Activated gamma-delta T cell (primary cell): ENCODE data around the gene EVL.

Experiments used
- DNase-seq: peaks from one replicate; lab custom pipeline; 2025; lab: John Stamatoyannopoulos, UW

Gene EVL

GRCh38 chr14:100108840-100109593, 43.8 kb downstream of the EVL start:
- DNase-seq = no peak

GRCh38 chr14:100109594-100109955, 44.4 kb downstream of the EVL start:
- no peak for DNase-seq

- no peak for DNase-seq
Measured at GRCh38 chr14:100110816-100111215, 45.6 kb downstream of the EVL start.

- no peak for DNase-seq
Measured at GRCh38 chr14:100111931-100112704, 46.9 kb downstream of the EVL start.

GRCh38 chr14:100114109-100114765, 49.0 kb downstream of the EVL start:
- DNase-seq = no peak

GRCh38 chr14:100115236-100115635, 50.0 kb downstream of the EVL start:
- no peak for DNase-seq

- DNase-seq = no peak
Measured at GRCh38 chr14:100115726-100116125, 50.5 kb downstream of the EVL start.

- no peak for DNase-seq
Measured at GRCh38 chr14:100116134-100116533, 50.9 kb downstream of the EVL start.

- no peak for DNase-seq
Measured at GRCh38 chr14:100117026-100117425, 51.8 kb downstream of the EVL start.

GRCh38 chr14:100117633-100118395, 52.6 kb downstream of the EVL start:
- no peak for DNase-seq

- DNase-seq = no peak
Measured at GRCh38 chr14:100118396-100119011, 53.3 kb downstream of the EVL start.

GRCh38 chr14:100119251-100119650, 54.0 kb downstream of the EVL start:
- no peak for DNase-seq

- no peak for DNase-seq
Measured at GRCh38 chr14:100120522-100121269, 55.5 kb downstream of the EVL start.

GRCh38 chr14:100121643-100122480, 56.6 kb downstream of the EVL start:
- DNase-seq = no peak

GRCh38 chr14:100122481-100123223, 57.4 kb downstream of the EVL start:
- no peak for DNase-seq

GRCh38 chr14:100123618-100124017, 58.4 kb downstream of the EVL start:
- DNase-seq = no peak

- DNase-seq = no peak
Measured at GRCh38 chr14:100124551-100125088, 59.4 kb downstream of the EVL start.

GRCh38 chr14:100126401-100126800, 61.2 kb downstream of the EVL start:
- DNase-seq = no peak

- DNase-seq = no peak
Measured at GRCh38 chr14:100127853-100128455, 62.7 kb downstream of the EVL start.
